ENCODE data around the gene MARCHF3. TPM values are rescaled to one million over a fixed set of nuclear protein-coding genes. Genes with fewer than 3 reads are reported as not detected.

The MARCHF3 gene
- total and polyA plus RNA-seq, 2 of the 13 experiments (the other 11 are each of a cell fraction or from before 2014, with no cell fraction given), result 4.8 to 11.9 TPM

- no peak for TF ChIP-seq ZNF510 (CRISPR knock-in tag; IDR thresholded peaks at IDR 0.05; ENCODE audit: low read depth)
- TF ChIP-seq ZNF615 (CRISPR knock-in tag; IDR thresholded peaks at IDR 0.05; ENCODE audit: borderline replicate concordance), result no peak
Observed at GRCh38 chr5:126998895-126999570, 31.3 kb downstream of the MARCHF3 start (continued).

DNA sequence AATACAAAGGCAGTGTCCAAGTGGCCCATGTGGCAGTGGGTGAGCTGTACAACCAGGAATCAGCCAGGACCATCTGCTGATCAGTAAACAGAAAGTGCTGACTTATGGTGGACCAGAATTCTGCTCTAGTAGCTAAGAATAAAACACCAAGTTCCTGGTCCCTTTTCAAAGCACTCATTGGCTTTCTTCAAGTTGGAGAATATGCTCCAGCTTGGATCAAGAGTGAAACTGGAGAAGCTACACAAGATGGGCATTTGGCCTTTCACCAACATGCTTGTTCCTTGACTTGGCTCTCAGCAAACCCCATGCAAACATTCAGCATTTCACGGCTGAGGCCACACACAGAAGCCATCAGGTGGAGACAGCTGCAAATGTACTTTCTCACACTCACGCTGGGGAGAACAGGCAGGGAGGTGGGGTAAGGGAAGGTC, 32.1 kb downstream of the MARCHF3 start:
- intact Hi-C loops (cut with micrococcal nuclease; ENCODE audit: unreplicated experiment), result no loop called here
- no peak for TF ChIP-seq THYN1 (CRISPR knock-in tag; IDR thresholded peaks at IDR 0.05; ENCODE audit: borderline replicate concordance, low read depth)
- TF ChIP-seq MAFK (conservative IDR thresholded peaks at IDR 0.05 in 1 of 2, IDR thresholded peaks at IDR 0.05 in 1 of 2; ENCODE audit: low read length in 2 of 2), result peak in 1 of 2 experiments; percentile 16; a peak in 1 of 4 replicates
- Histone ChIP-seq H3K4me2 (ENCODE audit: low read depth, low read length) (no peak overlapping the region), H3K36me3 (replicated peaks in 1 of 2; ENCODE audit: control insufficient read depth in 1 of 2, insufficient read depth in 2 of 2, low read length in 2 of 2) (no peaks in the 10 kb centered on the region), H2AFZ (ENCODE audit: low read length) (no peak overlapping the region), H3K4me1 (ENCODE audit: insufficient read depth, low read length) (peaks cover 20% of the 10 kb centered on the region), H3K79me2 (ENCODE audit: insufficient read depth, low read length) (no peaks in the 10 kb centered on the region), H3K27ac (ENCODE audit: extremely low read length, insufficient read depth, low read length) (no peak overlapping the region), H3K9ac (ENCODE audit: insufficient read depth, low read depth, low read length) (no peak overlapping the region), H3K4me3 (replicated peaks in 1 of 3; ENCODE audit: insufficient read depth in 1 of 3, low read depth in 2 of 3, low read length in 3 of 3) (no peak overlapping the region), H3K27me3 (ENCODE audit: control insufficient read depth in 1 of 2, insufficient read depth in 2 of 2, low read length in 2 of 2) (no peaks in the 10 kb centered on the region), H3K9me3 (ENCODE audit: low read length) (no peaks in the 10 kb centered on the region), H4K20me1 (ENCODE audit: insufficient read depth, low read length) (no peaks in the 10 kb centered on the region)
- no peak for FAIRE-seq
- ChIA-PET CTCF (ENCODE audit: low intra/inter-chr PET ratio, low total read pairs) (no interaction called here), POLR2A (no interaction called here)
- no peak for DNase-seq (ENCODE audit: low spot score)
- no TSS peak for BruUV-seq (replicated peaks)
- in situ Hi-C loops (cut with HindIII; ENCODE audit: extremely low pct_ligation_motif_present, low pct_unique_long_range_greater_than_20kb), result no loop called here
- ATAC-seq, result no peak
- WGBS (ENCODE audit: low lambda C conversion rate), result 75% methylated on average over 2 of the region's 2 CpGs

DNA sequence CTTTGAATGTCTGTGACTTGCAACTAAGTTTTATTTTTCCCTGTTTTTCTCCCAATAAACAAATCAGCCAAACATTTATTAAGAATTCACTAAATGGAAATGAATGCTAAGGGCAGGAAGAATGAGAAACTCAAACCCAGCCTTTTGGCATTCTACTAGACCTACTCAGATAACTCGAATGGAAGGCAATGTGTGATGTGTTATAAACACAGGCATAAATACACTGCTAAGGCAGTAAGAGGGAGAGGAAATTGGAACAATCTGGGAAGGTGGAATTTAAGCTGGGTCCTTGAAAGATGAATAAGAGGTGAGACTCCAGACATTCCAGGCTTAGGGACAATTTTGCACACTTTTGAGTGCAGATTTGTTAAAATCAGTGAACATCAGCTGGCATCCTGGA, 34.7 kb downstream of the MARCHF3 start:
- H4K20me1 ChIP-seq (ENCODE audit: insufficient read depth, low read length), result no peaks in the 10 kb centered on the region
- 0 out of 2 replicates have a peak, but pooled peaks cover 6% of the 10 kb centered on the region for H3K4me1 ChIP-seq (ENCODE audit: insufficient read depth, low read length)
- no peak overlapping the region for H3K9ac ChIP-seq (ENCODE audit: insufficient read depth, low read depth, low read length)
- no peak overlapping the region for H3K27ac ChIP-seq (ENCODE audit: extremely low read length, insufficient read depth, low read length)
- H2AFZ ChIP-seq (ENCODE audit: low read length), result no peak overlapping the region
- H3K27me3 ChIP-seq (ENCODE audit: control insufficient read depth in 1 of 2, insufficient read depth in 2 of 2, low read length in 2 of 2), result no peaks in the 10 kb centered on the region
- intact Hi-C loops (cut with micrococcal nuclease; ENCODE audit: unreplicated experiment) (no loop called here), in situ Hi-C loops (cut with HindIII; ENCODE audit: extremely low pct_ligation_motif_present, low pct_unique_long_range_greater_than_20kb) (no loop called here)
- no peaks in the 10 kb centered on the region for H3K9me3 ChIP-seq (ENCODE audit: low read length)
- FAIRE-seq (no peak), ATAC-seq (no peak), DNase-seq (ENCODE audit: low spot score) (no peak)
- no peak overlapping the region for H3K4me3 ChIP-seq (replicated peaks in 1 of 3; ENCODE audit: insufficient read depth in 1 of 3, low read depth in 2 of 3, low read length in 3 of 3)
- ChIA-PET POLR2A (no interaction called here), CTCF (ENCODE audit: low intra/inter-chr PET ratio, low total read pairs) (no interaction called here)
- TF ChIP-seq ZNF33A (CRISPR knock-in tag; IDR thresholded peaks at IDR 0.05; ENCODE audit: borderline replicate concordance) (no peak), ZNF674 (CRISPR knock-in tag; IDR thresholded peaks at IDR 0.05; ENCODE audit: low read depth) (no peak), ZNF441 (CRISPR knock-in tag; IDR thresholded peaks at IDR 0.05; ENCODE audit: borderline replicate concordance) (no peak), TOPORS (CRISPR knock-in tag; IDR thresholded peaks at IDR 0.05) (no peak), ZNF225 (CRISPR knock-in tag; IDR thresholded peaks at IDR 0.05) (no peak), THAP11 (CRISPR knock-in tag; IDR thresholded peaks at IDR 0.05) (no peak), ZNF503 (CRISPR knock-in tag; IDR thresholded peaks at IDR 0.05) (no peak), ZNF790 (CRISPR knock-in tag; IDR thresholded peaks at IDR 0.05; ENCODE audit: borderline replicate concordance) (no peak)
- H3K4me2 ChIP-seq (ENCODE audit: low read depth, low read length), result no peak overlapping the region
- BruUV-seq (replicated peaks), result no TSS peak
- H3K36me3 ChIP-seq (replicated peaks in 1 of 2; ENCODE audit: control insufficient read depth in 1 of 2, insufficient read depth in 2 of 2, low read length in 2 of 2), result no peaks in the 10 kb centered on the region
- 74% methylated on average over 1 of the region's 1 CpG for WGBS (ENCODE audit: low lambda C conversion rate)
- no peaks in the 10 kb centered on the region for H3K79me2 ChIP-seq (ENCODE audit: insufficient read depth, low read length)
